Measurements from ENCODE around the gene DDX31. TPM values are rescaled to one million over a fixed set of nuclear protein-coding genes. Genes with fewer than 3 reads are reported as not detected.

The DDX31 gene
- total RNA-seq, 1 experiment from 2014 or later: 28.4 TPM

DNA sequence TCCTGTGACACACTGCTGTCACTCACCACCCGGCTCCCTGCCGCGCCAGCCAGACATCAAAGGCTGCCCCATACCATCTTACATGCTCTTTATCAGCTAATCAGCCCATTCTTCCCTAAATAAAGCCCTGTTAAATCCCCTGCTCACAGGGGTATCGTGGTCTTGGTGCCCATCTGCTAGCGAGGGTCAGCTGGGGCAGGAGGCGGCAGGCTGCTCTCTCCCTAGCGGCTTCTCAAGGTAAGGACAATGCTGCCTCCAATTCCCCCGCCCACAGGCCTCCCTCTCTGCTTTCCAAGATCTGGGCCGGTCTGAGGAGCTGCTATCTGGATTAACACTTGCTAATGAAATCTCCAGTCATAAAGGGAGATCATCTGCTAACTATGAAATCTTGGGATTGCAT, 60.6 kb downstream of the DDX31 start:
- no peak overlapping the region for H3K4ac ChIP-seq (ENCODE audit: low read depth, low read length)
- no peaks in the 10 kb centered on the region for H3K27me3 ChIP-seq (ENCODE audit: insufficient read depth, low read length)
- no peak overlapping the region for H4K5ac ChIP-seq (ENCODE audit: insufficient read length, low read depth, low read length)
- no peak overlapping the region for H3K27ac ChIP-seq (ENCODE audit: insufficient read length, low read depth, low read length)
- peaks cover 17 to 68% (median 44%) of the 10 kb centered on the region in 3 experiments; a peak in 6 of 7 replicates for H3K36me3 Mint-ChIP-seq (ENCODE audit: insufficient read depth in 1 of 3, low read depth in 3 of 3)
- H3K9ac ChIP-seq (ENCODE audit: extremely low read depth, insufficient read length, low read length): no peak overlapping the region
- H2BK12ac ChIP-seq (ENCODE audit: insufficient read length, low read depth, low read length): no peak overlapping the region
- H4K91ac ChIP-seq (ENCODE audit: insufficient read length, low read depth, low read length): no peak overlapping the region
- H3K56ac ChIP-seq (ENCODE audit: insufficient read length, low read depth, low read length): no peak overlapping the region
- H2BK5ac ChIP-seq (ENCODE audit: insufficient read length, low read length): no peak overlapping the region
- no peak overlapping the region for H2AFZ ChIP-seq (ENCODE audit: low read length)
- no peak for DNase-seq
- H2BK15ac ChIP-seq (ENCODE audit: low read depth, low read length): no peak overlapping the region
- H3K23me2 ChIP-seq (ENCODE audit: insufficient read length, low read depth, low read length, poor library complexity, severe bottlenecking): no peaks in the 10 kb centered on the region
- H3K18ac ChIP-seq (ENCODE audit: insufficient read length, low read depth, low read length): no peak overlapping the region
- no peaks in the 10 kb centered on the region; the same call in 1 of the 2 replicates for H3K27me3 Mint-ChIP-seq (ENCODE audit: low read depth)
- no peaks in the 10 kb centered on the region for H4K20me1 ChIP-seq (ENCODE audit: control insufficient read depth, insufficient read depth, insufficient read length)
- H3T11ph ChIP-seq (ENCODE audit: low read length): no peak overlapping the region
- no peak overlapping the region for H3K27ac Mint-ChIP-seq
- H3K4me1 ChIP-seq (ENCODE audit: insufficient read depth, low read length): no peaks in the 10 kb centered on the region
- H2AK5ac ChIP-seq (ENCODE audit: insufficient read length, low read length): no peak overlapping the region
- H3K9me3 Mint-ChIP-seq: no peaks in the 10 kb centered on the region
- no peak overlapping the region for H3K4me2 ChIP-seq (ENCODE audit: insufficient read depth, insufficient read length, low read length)
- H3K9me3 ChIP-seq (ENCODE audit: control insufficient read depth, low read depth, low read length): no peaks in the 10 kb centered on the region
- no peak overlapping the region for H2BK20ac ChIP-seq (ENCODE audit: low read depth, low read length, poor library complexity, severe bottlenecking)
- H3K79me2 ChIP-seq (ENCODE audit: insufficient read depth, low read length): no peaks in the 10 kb centered on the region
- H3K23ac ChIP-seq (ENCODE audit: insufficient read length, low read depth, low read length): no peak overlapping the region
- no peak overlapping the region for H3K14ac ChIP-seq (ENCODE audit: insufficient read depth, low read length)
- no CpG with 5 or more reads among the region's 9 CpGs for WGBS (ENCODE audit: extremely low coverage, insufficient read length, low lambda C conversion rate)
- H3K79me1 ChIP-seq (ENCODE audit: insufficient read depth, low read depth, low read length, poor library complexity, severe bottlenecking): no peaks in the 10 kb centered on the region
- H4K8ac ChIP-seq (replicated peaks; ENCODE audit: insufficient read length, low read depth, low read length): no peak overlapping the region
- H3K4me1 Mint-ChIP-seq: peaks cover 13 to 24% of the 10 kb centered on the region in 2 experiments
- H3K4me3 Mint-ChIP-seq: no peak overlapping the region
- no peak overlapping the region for H2BK120ac ChIP-seq (ENCODE audit: low read depth, low read length, poor library complexity, severe bottlenecking)
- TF ChIP-seq CTCF (conservative IDR thresholded peaks at IDR 0.05): no peak
